Fibroblast of pulmonary artery (primary cell): Measurements from ENCODE around the gene POU2AF3.
"Not testable (repeated sequence)": the region's sequence is repeated elsewhere in the genome, so short reads cannot be mapped to it uniquely, and the experiment has no call there.

Source experiments
- DNase-seq: peaks from one replicate; pipeline ENCODE4 v3.0.0-alpha.2; 2010; ENCODE audit warnings: low read depth
- H3K4me3 ChIP-seq: replicated peaks from 2 replicates; pipeline ENCODE4 v1.5.1; 2011; ENCODE audit warnings: low read depth, mild to moderate bottlenecking, control low read depth, low read length, moderate library complexity
- TF ChIP-seq, protein P1 (sequence below): IDR thresholded peaks from 2 replicates; pipeline ENCODE4 v1.5.1; 2011; ENCODE audit warnings: mild to moderate bottlenecking, control low read depth, low read length, inconsistent platforms; ENCODE audit errors: missing control alignments

Gene POU2AF3

DNA sequence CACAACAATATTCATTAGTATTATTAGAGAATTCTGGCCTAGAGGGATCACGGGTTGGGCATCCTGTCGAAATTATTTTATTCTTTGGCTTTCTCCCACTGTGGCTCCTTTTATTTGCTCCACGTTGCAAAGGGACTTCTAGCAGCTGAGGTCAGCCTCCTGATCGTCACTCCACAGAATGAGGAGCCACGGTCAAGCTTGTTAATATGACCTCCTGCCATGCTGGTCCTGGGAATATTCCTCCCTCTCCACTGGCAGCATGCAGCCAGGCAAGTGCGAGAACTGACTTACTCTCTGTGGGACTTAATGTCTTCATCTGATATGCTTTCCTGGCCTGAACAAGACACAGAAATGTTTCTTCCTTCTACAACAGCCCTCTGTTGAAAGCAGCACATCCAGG lies 20.9 kb downstream of the POU2AF3 start:
- no peak overlapping the region for H3K4me3 ChIP-seq
- TF ChIP-seq, protein P1, sequence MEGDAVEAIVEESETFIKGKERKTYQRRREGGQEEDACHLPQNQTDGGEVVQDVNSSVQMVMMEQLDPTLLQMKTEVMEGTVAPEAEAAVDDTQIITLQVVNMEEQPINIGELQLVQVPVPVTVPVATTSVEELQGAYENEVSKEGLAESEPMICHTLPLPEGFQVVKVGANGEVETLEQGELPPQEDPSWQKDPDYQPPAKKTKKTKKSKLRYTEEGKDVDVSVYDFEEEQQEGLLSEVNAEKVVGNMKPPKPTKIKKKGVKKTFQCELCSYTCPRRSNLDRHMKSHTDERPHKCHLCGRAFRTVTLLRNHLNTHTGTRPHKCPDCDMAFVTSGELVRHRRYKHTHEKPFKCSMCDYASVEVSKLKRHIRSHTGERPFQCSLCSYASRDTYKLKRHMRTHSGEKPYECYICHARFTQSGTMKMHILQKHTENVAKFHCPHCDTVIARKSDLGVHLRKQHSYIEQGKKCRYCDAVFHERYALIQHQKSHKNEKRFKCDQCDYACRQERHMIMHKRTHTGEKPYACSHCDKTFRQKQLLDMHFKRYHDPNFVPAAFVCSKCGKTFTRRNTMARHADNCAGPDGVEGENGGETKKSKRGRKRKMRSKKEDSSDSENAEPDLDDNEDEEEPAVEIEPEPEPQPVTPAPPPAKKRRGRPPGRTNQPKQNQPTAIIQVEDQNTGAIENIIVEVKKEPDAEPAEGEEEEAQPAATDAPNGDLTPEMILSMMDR, result no peak
- no peak for DNase-seq

- not testable (repeated sequence) for DNase-seq, H3K4me3 ChIP-seq
These were observed 21.9 kb downstream of the POU2AF3 start for GRCh38 chr11:111320199-111320598.

DNA sequence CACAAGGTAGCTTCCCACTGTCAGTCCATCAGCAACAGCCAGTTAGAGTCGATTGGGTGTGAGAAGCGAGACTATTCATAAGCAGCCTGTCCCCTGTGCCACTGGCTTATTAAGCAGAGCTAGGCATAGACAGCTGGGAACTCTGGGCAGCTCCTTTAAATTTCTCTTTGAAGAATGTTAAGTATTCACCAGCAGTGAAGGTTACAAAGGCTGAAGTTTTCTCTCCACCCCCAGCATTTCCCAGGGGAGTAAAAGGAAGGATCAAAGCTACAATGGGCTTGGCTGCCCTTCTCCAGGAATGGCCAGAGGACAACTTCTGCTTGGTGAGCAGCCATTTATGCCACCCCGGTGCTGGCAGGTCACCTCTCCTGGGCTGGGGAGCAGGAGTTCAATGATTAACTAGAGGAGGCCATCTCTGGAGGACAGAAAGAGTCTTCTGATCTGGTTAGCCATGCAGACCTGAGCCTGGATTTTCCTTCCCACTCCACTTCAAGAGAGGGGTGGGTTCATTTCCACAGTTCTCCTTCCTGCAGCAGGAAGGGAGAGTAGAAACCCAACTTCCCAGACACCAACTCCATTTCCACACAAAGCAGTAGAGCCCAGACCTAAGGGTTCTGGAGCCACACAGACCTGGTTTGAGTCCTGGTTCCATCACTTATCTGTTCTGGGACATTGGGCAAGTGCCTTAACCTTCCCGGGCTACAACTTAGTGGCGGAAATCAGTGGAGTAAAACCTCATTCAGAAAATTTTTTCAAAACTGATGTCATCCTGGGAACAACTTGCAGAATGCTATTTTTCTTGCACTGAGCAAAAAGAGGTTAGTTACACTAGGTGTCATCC lies 22.6 kb downstream of the POU2AF3 start:
- DNase-seq, result no peak
- H3K4me3 ChIP-seq, result no peak overlapping the region
- TF ChIP-seq, protein P1, result no peak

GRCh38 chr11:111322534-111322933 lies 24.2 kb downstream of the POU2AF3 start:
- H3K4me3 ChIP-seq, result no peak overlapping the region
- DNase-seq, result no peak
- TF ChIP-seq, protein P1, result no peak

GRCh38 chr11:111324277-111324720 lies 26.0 kb downstream of the POU2AF3 start:
- TF ChIP-seq, protein P1, result no peak
- no peak overlapping the region for H3K4me3 ChIP-seq
- DNase-seq, result peak; percentile 8

- TF ChIP-seq, protein P1, result no peak
- no peak for DNase-seq
- H3K4me3 ChIP-seq, result no peak overlapping the region
These were observed 26.9 kb downstream of the POU2AF3 start for GRCh38 chr11:111325259-111325658.

- H3K4me3 ChIP-seq, result no peak overlapping the region
- TF ChIP-seq, protein P1, result no peak
- no peak for DNase-seq
These were observed 28.5 kb downstream of the POU2AF3 start for GRCh38 chr11:111326824-111327223.
